Fibroblast of villous mesenchyme (primary cell): ENCODE measurements around the gene CDC34. TPM values are rescaled to one million over a fixed set of nuclear protein-coding genes. Genes with fewer than 3 reads are reported as not detected.

Source experiments
- DNase-seq: peaks from one replicate; pipeline ENCODE4 v3.0.0-alpha.2; 2010; ENCODE audit warnings: low read depth
- H3K4me3 ChIP-seq: 2 replicates; pipeline ENCODE4 v1.5.1; 2011; ENCODE audit warnings: low read depth, mild to moderate bottlenecking, low read length
- CTCF ChIP-seq: IDR thresholded peaks from 2 replicates; pipeline ENCODE4 v1.5.1; 2012; ENCODE audit warnings: low read depth, mild to moderate bottlenecking, low read length; ENCODE audit not compliant: insufficient read depth
- total RNA-seq: library from RNA; depleted of rRNA; stranded (reverse); fragments of >200 nt; gene quantifications from 2 replicates; pipeline ENCODE4 v1.2.3, GENCODE V29; 2012

The CDC34 gene
- total RNA-seq, 1 donor = 52.2 TPM

DNA sequence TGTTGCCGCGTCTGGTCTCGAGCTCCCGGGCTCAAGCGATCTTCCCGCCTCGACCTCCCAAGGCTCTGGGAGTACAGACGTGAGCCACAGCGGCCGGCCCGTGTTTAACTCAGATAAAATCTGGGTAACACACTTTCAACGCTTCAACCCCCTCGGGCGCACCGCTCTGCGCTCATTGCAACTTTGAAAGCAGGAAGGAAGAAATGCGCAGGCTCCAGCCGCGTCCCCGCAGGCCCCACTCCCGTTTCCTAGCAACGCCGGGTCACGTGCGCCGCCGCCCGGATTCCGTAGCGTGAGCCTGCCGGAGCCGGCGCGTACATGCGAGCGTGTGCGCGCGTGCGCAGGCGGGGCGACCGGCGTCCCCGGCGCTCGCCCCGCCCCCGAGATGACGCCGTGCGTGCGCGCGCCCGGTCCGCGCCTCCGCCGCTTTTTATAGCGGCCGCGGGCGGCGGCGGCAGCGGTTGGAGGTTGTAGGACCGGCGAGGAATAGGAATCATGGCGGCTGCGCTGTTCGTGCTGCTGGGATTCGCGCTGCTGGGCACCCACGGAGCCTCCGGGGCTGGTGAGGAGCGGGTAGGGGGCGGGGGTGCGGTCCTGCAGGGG, 40.7 kb downstream of the CDC34 start, which contains the start of gene BSG:
Gene BSG (plus strand): TSS at position 457 of the 603 bp plus-strand sequence. CDS start 39 bp downstream, at position 496.
- no peak for TF ChIP-seq CTCF
- peak within 1 kb of the TSS; percentile 97 for H3K4me3 ChIP-seq
- DNase-seq = peak; percentile 99

GRCh38 chr19:572743-573518, 41.4 kb downstream of the CDC34 start:
- H3K4me3 ChIP-seq = peak overlapping the region; percentile 97
- peak; percentile 71 for DNase-seq
- no peak for TF ChIP-seq CTCF

DNA sequence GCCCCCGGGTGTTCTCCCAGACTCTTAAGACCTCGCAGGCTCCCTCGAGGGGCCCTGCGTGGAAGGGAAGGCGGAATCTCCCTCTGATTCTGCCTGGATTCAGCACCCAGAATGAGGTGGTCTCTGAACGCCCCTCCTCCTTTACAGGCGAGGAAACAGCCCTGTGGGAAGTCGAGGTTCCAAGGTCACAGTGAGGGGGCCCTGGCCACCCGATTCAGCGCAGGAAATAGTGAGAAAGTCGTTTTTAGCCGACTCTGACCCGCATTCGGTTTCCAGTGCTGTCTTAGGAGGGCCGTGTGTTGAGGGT, 41.9 kb downstream of the CDC34 start:
- DNase-seq = no peak
- TF ChIP-seq CTCF = no peak

GRCh38 chr19:574658-575526, 43.3 kb downstream of the CDC34 start:
- DNase-seq = peak; percentile 60
- peak overlapping the region; percentile 97 for H3K4me3 ChIP-seq
- TF ChIP-seq CTCF = no peak

More for the DNA sequence above, 41.9 kb downstream of the CDC34 start:
- H3K4me3 ChIP-seq = peak overlapping the region; percentile 97

GRCh38 chr19:575527-576506, 44.3 kb downstream of the CDC34 start:
- TF ChIP-seq CTCF = no peak
- DNase-seq = peak; percentile 58
- H3K4me3 ChIP-seq = peak overlapping the region; percentile 97

- TF ChIP-seq CTCF = no peak
- DNase-seq = no peak
- no peak overlapping the region for H3K4me3 ChIP-seq
These were observed 45.3 kb downstream of the CDC34 start for GRCh38 chr19:576768-577438.
